A549 (cell line): ENCODE results near the gene YOD1. TPM values are rescaled to one million over a fixed set of nuclear protein-coding genes. Genes with fewer than 3 reads are reported as not detected.

Source experiments
- ATAC-seq, 2 experiments: fragments of 200-7000 bp in 1 of 2; fragments of >200 bp in 1 of 2; cut with Nextera tagmentation in 1 of 2; cut with Tn5 transposase in 1 of 2; 3 replicates each; pipeline versions ENCODE4 v1.8.0 to v1.9.1; 2018 to 2020; ENCODE audit warnings: mild to moderate bottlenecking in 1 of 2, moderate library complexity in 1 of 2
- CTCF ChIA-PET: fragments of 300-600 bp; sonication (Branson Sonifier 250); formaldehyde crosslinking; extraction: SDS; loops from one replicate; lab custom pipeline; 2021; ENCODE audit warnings: antibody characterized with exemption, inconsistent platforms; lab: Yijun Ruan, JAX
- POLR2A ChIA-PET: fragments of 350-600 bp; formaldehyde crosslinking; extraction: SDS; loops from one replicate; lab custom pipeline; 2021; ENCODE audit warnings: antibody characterized with exemption, inconsistent platforms; lab: Yijun Ruan, JAX
- DNase-seq, 2 experiments: peaks; one replicate each; pipeline versions ENCODE4 v3.0.0 to v3.0.0-alpha.2; 2011 to 2016; ENCODE audit warnings: low read depth in 1 of 2, low spot score in 1 of 2
- FAIRE-seq: peaks from 2 replicates; lab custom pipeline; 2011; peaks lifted over from hg19 to GRCh38; lab: Jason Lieb, UNC
- H3K27ac ChIP-seq, 2 experiments: fragments of >200 bp; sonication (Bioruptor Twin); formaldehyde crosslinking; 3 replicates each; pipeline ENCODE4 v1.5.1; 2016 to 2017
- H3K4me1 ChIP-seq: fragments of >200 bp; sonication (Bioruptor Twin); formaldehyde crosslinking; 3 replicates; pipeline ENCODE4 v1.6.1; 2016
- H3K4me2 ChIP-seq: fragments of >200 bp; sonication (Bioruptor Twin); formaldehyde crosslinking; 3 replicates; pipeline ENCODE4 v1.6.1; 2016
- H3K4me3 ChIP-seq: fragments of >200 bp; sonication (Bioruptor Twin); formaldehyde crosslinking; 3 replicates; pipeline ENCODE4 v1.5.1; 2016
- H3K9me3 ChIP-seq: fragments of >200 bp; sonication (Bioruptor Twin); formaldehyde crosslinking; 3 replicates; pipeline ENCODE4 v1.6.1; 2016
- ATOH8 ChIP-seq: fragments of 250-450 bp; sonication (Bioruptor Pico); IDR thresholded peaks from 2 replicates; pipeline ENCODE4 v1.5.0; 2020; ENCODE audit warnings: low read depth, mild to moderate bottlenecking, moderate library complexity
- BCL3 ChIP-seq: fragments of >200 bp; sonication (Bioruptor Twin); formaldehyde crosslinking; IDR thresholded peaks from 3 replicates; pipeline ENCODE4 v1.6.1; 2016
- CHD2 ChIP-seq: fragments of 150-350 bp; IDR thresholded peaks from 2 replicates; pipeline ENCODE4 v1.6.1; 2014; ENCODE audit warnings: low read length; ENCODE audit not compliant: partially characterized antibody
- CTCF ChIP-seq: fragments of >200 bp; sonication (Bioruptor Twin); formaldehyde crosslinking; IDR thresholded peaks from 3 replicates; pipeline ENCODE4 v1.5.1; 2016
- E2F6 ChIP-seq: IDR thresholded peaks from 2 replicates; pipeline ENCODE4 v1.6.1; 2012; ENCODE audit warnings: low read depth, borderline replicate concordance
- EHF ChIP-seq: fragments of 250-450 bp; sonication (Bioruptor Pico); IDR thresholded peaks from 2 replicates; pipeline ENCODE4 v1.5.0; 2020; ENCODE audit warnings: mild to moderate bottlenecking
- ELK1 ChIP-seq: fragments of 150-350 bp; IDR thresholded peaks from 2 replicates; pipeline ENCODE4 v1.6.1; 2014; ENCODE audit warnings: low read depth, mild to moderate bottlenecking, low read length
- HDAC2 ChIP-seq: fragments of 200-600 bp; sonication (generic); IDR thresholded peaks from 2 replicates; pipeline ENCODE4 v1.6.1; 2016
- HMGXB4 ChIP-seq: fragments of 250-450 bp; sonication (Bioruptor Pico); IDR thresholded peaks from 2 replicates; pipeline ENCODE4 v1.5.0; 2021; ENCODE audit warnings: mild to moderate bottlenecking, moderate library complexity, borderline replicate concordance
- HOXA7 ChIP-seq: fragments of 250-450 bp; sonication (Bioruptor Pico); IDR thresholded peaks from 2 replicates; pipeline ENCODE4 v1.5.0; 2020; ENCODE audit warnings: mild to moderate bottlenecking, moderate library complexity
- MAX ChIP-seq: IDR thresholded peaks from 2 replicates; pipeline ENCODE4 v1.6.1; 2012
- POLR2A ChIP-seq: IDR thresholded peaks from 2 replicates; pipeline ENCODE4 v1.6.1; 2012; ENCODE audit warnings: mild to moderate bottlenecking, low read length
- POLR2AphosphoS2 ChIP-seq: conservative IDR thresholded peaks from 2 replicates; pipeline ENCODE4 v1.6.1; 2012; ENCODE audit warnings: low read length, improper control_type of control experiment, inconsistent platforms
- RAD21 ChIP-seq, 2 experiments: fragments of >200 bp in 1 of 2; sonication (Bioruptor Twin) in 1 of 2; formaldehyde crosslinking in 1 of 2; IDR thresholded peaks in 1 of 2; conservative IDR thresholded peaks in 1 of 2; 2 replicates in 1 of 2; 3 replicates in 1 of 2; pipeline ENCODE4 v1.6.1; 2012 to 2018; ENCODE audit warnings: inconsistent platforms in 1 of 2
- REST ChIP-seq: fragments of 200-600 bp; sonication (generic); IDR thresholded peaks from 2 replicates; pipeline ENCODE4 v1.6.1; 2016; ENCODE audit warnings: antibody characterized with exemption, mild to moderate bottlenecking, moderate library complexity
- SMC3 ChIP-seq: fragments of >200 bp; sonication (Bioruptor Twin); formaldehyde crosslinking; IDR thresholded peaks from 3 replicates; pipeline ENCODE4 v1.6.1; 2018; ENCODE audit warnings: inconsistent platforms
- TFCP2L1 ChIP-seq: fragments of 250-450 bp; sonication (Bioruptor Pico); IDR thresholded peaks from 2 replicates; pipeline ENCODE4 v1.5.0; 2021; ENCODE audit warnings: mild to moderate bottlenecking
- ZC3H11A ChIP-seq: fragments of 450-650 bp; IDR thresholded peaks from 2 replicates; pipeline ENCODE4 v1.6.1; 2014; ENCODE audit warnings: antibody characterized with exemption, mild to moderate bottlenecking
- WGBS: methylation state at CpG from one replicate; pipeline ENCODE4 v1.1.6; 2017; ENCODE audit errors: missing lambda C conversion rate; 5-methylcytosine and 5-hydroxymethylcytosine counted together
- polyA plus RNA-seq, 4 experiments: library from polyadenylated mRNA; depleted of rRNA in 3 of 4; stranded (reverse); fragments of >200 nt; fragmentation: RNase III in 1 of 4; extraction: RNeasy Plus Mini Kit Qiagen cat#74134 plus additional on column Dnase treatment in 1 of 4; gene quantifications; 2 replicates in 3 of 4; 3 replicates in 1 of 4; pipeline ENCODE4 v1.2.3, GENCODE V29; 2011 to 2017

The YOD1 gene
- polyA plus RNA-seq, 2 of the 4 experiments (the other 2 are of a cell fraction), result 7.0 to 10.3 TPM

- ATAC-seq (peak in 1 of 2 experiments; percentile 52; a peak in 3 of 6 replicates), DNase-seq (peak in 1 of 2 experiments; percentile 47), FAIRE-seq (no peak)
- Histone ChIP-seq H3K4me2 (peak overlapping the region; percentile 80), H3K27ac (peak overlapping the region; percentile 94 to 97), H3K9me3 (no peaks in the 10 kb centered on the region), H3K4me3 (peak overlapping the region; percentile 91)
- CTCF ChIA-PET, result interaction anchor here (0.6 to 3.5 kb wide), 33 partner anchors 8 to 450 kb away, joined by 3 to 40 read pairs (median 5); partner anchors contain the start of genes C1orf116 and C4BPB
- 3% methylated on average over 6 of the region's 6 CpGs for WGBS
- TF ChIP-seq RAD21 (conservative IDR thresholded peaks at IDR 0.05 in 1 of 2, IDR thresholded peaks at IDR 0.05 in 1 of 2) (peak; percentile 63 to 66), ATOH8 (CRISPR knock-in tag) (no peak), MAX (0 out of 2 replicates have a peak, but pooled peaks have one; percentile 1), TFCP2L1 (CRISPR knock-in tag) (0 out of 2 replicates have a peak, but pooled peaks have one; percentile 29), ELK1 (no peak), E2F6 (no peak), SMC3 (peak; percentile 74), HMGXB4 (peak; percentile 81; the same call in 1 of the 2 replicates), REST (no peak), CTCF (peak; percentile 83)
- TF ChIP-seq, all 56 proteins: peak for 6
- POLR2A ChIA-PET, result interaction anchor here (0.7 to 1.3 kb wide), 3 partner anchors 68 to 1744 kb away, joined by 3 read pairs; partner anchors contain the start of gene CD55
- peaks cover 58% of the 10 kb centered on the region for H3K4me1 ChIP-seq
Observed at GRCh38 chr1:207049974-207050391, 1.0 kb downstream of the YOD1 start.

GRCh38 chr1:207049514-207049913 is 1.5 kb downstream of the YOD1 start:
- Histone ChIP-seq H3K27ac (peak overlapping the region; percentile 94 to 97), H3K4me3 (peak overlapping the region; percentile 91), H3K4me2 (peak overlapping the region; percentile 80), H3K4me1 (peaks cover 61% of the 10 kb centered on the region), H3K9me3 (no peaks in the 10 kb centered on the region)
- ChIA-PET CTCF (interaction anchor here (0.5 to 3.5 kb wide), 31 partner anchors 8 to 701 kb away, joined by 3 to 40 read pairs (median 5); partner anchors contain the start of genes C1orf116 and C4BPB), POLR2A (interaction anchor here (0.7 kb wide), 1 partner anchor 68 kb away, joined by 3 read pairs; no protein-coding TSS in a partner anchor)
- FAIRE-seq (no peak), ATAC-seq (no peak), DNase-seq (no peak)
- 35% methylated on average over 8 of the region's 8 CpGs for WGBS
- no peak for TF ChIP-seq BCL3
- TF ChIP-seq HOXA7, result no peak
- TF ChIP-seq ZC3H11A, result no peak
- no peak for TF ChIP-seq POLR2A
- TF ChIP-seq CHD2, result no peak
- TF ChIP-seq HDAC2, result no peak
- TF ChIP-seq POLR2AphosphoS2, result no peak
- no peak for TF ChIP-seq EHF (CRISPR knock-in tag)
- TF ChIP-seq REST, result no peak
